MM.1S (cell line): ENCODE data around the gene MYLK4.

Experiments
- CTCF ChIP-seq: fragments of 300-600 bp; sonication (generic); IDR thresholded peaks from 2 replicates; pipeline ENCODE4 v1.5.1; 2016; ENCODE audit warnings: antibody characterized with exemption, low read length, mixed read lengths
- EZH2phosphoT487 ChIP-seq: fragments of 300-600 bp; sonication (generic); IDR thresholded peaks from 2 replicates; pipeline ENCODE4 v1.6.1; 2018; ENCODE audit warnings: antibody characterized with exemption, low read length

- TF ChIP-seq CTCF (no peak), EZH2phosphoT487 (no peak)
Measured at GRCh38 chr6:2764610-2765165, 14.0 kb upstream of the MYLK4 start.
